Calu3 (cell line): ENCODE data around the gene SIX1. TPM values are rescaled to one million over a fixed set of nuclear protein-coding genes. Genes with fewer than 3 reads are reported as not detected.

Experiments
- BruUV-seq: library from RNA; stranded (reverse); fragments of 400-500 nt; replicated peaks from 2 replicates; lab custom pipeline; 2021; lab: Mats Ljungman, UMichigan
- CTCF ChIA-PET: fragments of 300-600 bp; sonication (Branson Sonifier 250); formaldehyde crosslinking; loops from one replicate; lab custom pipeline; 2022; ENCODE audit warnings: antibody characterized with exemption; lab: Charles Lee
- DNase-seq: peaks from one replicate; pipeline ENCODE4 v3.0.0; 2022
- H3K27ac Mint-ChIP-seq: one replicate; pipeline ENCODE4 v1.8.0; 2022; ENCODE audit warnings: mixed read lengths; ENCODE audit not compliant: unreplicated experiment
- H3K27me3 Mint-ChIP-seq: one replicate; pipeline ENCODE4 v1.8.0; 2022; ENCODE audit warnings: mixed read lengths; ENCODE audit not compliant: unreplicated experiment
- H3K36me3 Mint-ChIP-seq: one replicate; pipeline ENCODE4 v1.8.0; 2022; ENCODE audit warnings: mild to moderate bottlenecking, moderate library complexity, mixed read lengths; ENCODE audit not compliant: insufficient read depth, unreplicated experiment
- H3K4me1 Mint-ChIP-seq: one replicate; pipeline ENCODE4 v1.8.0; 2022; ENCODE audit warnings: mild to moderate bottlenecking, low read depth, mixed read lengths; ENCODE audit not compliant: unreplicated experiment
- H3K4me3 Mint-ChIP-seq: one replicate; pipeline ENCODE4 v1.8.0; 2022; ENCODE audit warnings: mild to moderate bottlenecking, low read depth, moderate library complexity, mixed read lengths; ENCODE audit not compliant: unreplicated experiment
- H3K9me3 Mint-ChIP-seq: one replicate; pipeline ENCODE4 v1.8.0; 2022; ENCODE audit warnings: low read depth, mixed read lengths; ENCODE audit not compliant: unreplicated experiment
- intact Hi-C: fragments of 100-400 bp; cut with micrococcal nuclease; formaldehyde crosslinking; loops from one replicate; pipeline ENCODE4 v1.10.0; 2022; ENCODE audit not compliant: unreplicated experiment
- total RNA-seq: library from RNA; stranded (reverse); gene quantifications from 2 replicates; pipeline ENCODE4 v1.2.3, GENCODE V29; 2022
- TF ChIP-seq, protein P1 (sequence below): fragments of 200-600 bp; IDR thresholded peaks from one replicate; pipeline ENCODE4 v1.8.0; 2022; ENCODE audit warnings: antibody characterized with exemption; ENCODE audit not compliant: unreplicated experiment

SIX1 gene
- total RNA-seq, 1 experiment from 2014 or later, result 4.6 TPM

DNA sequence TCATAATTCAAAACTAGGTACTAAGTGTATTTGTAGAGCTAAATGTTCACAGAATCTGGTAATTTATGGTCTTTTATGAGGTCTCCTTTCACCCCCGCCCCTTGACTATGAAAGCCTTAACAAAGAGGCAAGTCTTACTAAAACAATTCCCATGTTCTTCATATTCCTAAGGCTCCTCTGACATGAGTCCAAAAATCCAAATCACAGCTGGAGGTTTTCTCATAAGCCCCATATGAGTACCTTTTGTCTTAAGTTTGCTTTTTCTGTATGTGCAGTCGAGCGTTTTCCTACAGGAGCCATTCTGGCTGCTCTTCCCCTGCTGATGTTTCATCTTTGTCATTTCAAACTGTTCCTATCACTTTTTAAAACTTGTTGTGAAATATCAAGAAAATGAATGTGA is 55.2 kb downstream of the SIX1 start:
- BruUV-seq, result no TSS peak

More for the DNA sequence above, 55.2 kb downstream of the SIX1 start:
- Mint-ChIP-seq H3K9me3 (no peaks in the 10 kb centered on the region), H3K4me3 (no peak overlapping the region), H3K36me3 (no peaks in the 10 kb centered on the region), H3K27me3 (no peaks in the 10 kb centered on the region), H3K4me1 (no peaks in the 10 kb centered on the region), H3K27ac (no peak overlapping the region)
- DNase-seq, result no peak
- TF ChIP-seq, protein P1, sequence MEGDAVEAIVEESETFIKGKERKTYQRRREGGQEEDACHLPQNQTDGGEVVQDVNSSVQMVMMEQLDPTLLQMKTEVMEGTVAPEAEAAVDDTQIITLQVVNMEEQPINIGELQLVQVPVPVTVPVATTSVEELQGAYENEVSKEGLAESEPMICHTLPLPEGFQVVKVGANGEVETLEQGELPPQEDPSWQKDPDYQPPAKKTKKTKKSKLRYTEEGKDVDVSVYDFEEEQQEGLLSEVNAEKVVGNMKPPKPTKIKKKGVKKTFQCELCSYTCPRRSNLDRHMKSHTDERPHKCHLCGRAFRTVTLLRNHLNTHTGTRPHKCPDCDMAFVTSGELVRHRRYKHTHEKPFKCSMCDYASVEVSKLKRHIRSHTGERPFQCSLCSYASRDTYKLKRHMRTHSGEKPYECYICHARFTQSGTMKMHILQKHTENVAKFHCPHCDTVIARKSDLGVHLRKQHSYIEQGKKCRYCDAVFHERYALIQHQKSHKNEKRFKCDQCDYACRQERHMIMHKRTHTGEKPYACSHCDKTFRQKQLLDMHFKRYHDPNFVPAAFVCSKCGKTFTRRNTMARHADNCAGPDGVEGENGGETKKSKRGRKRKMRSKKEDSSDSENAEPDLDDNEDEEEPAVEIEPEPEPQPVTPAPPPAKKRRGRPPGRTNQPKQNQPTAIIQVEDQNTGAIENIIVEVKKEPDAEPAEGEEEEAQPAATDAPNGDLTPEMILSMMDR, result no peak
- intact Hi-C loops, result no loop called here
- CTCF ChIA-PET, result no interaction called here

Other genes starting within 250 kb of the SIX1 start
- not detected in 2 replicates for gene C14orf39, start 163.4 kb downstream of the SIX1 start, total RNA-seq
- gene SIX6, start 140.3 kb downstream of the SIX1 start, total RNA-seq, result not detected in 2 replicates
- gene SIX4, start 74.9 kb upstream of the SIX1 start, total RNA-seq, result 20.9 and 22.8 TPM in 2 replicates
- gene MNAT1, start 85.3 kb upstream of the SIX1 start, total RNA-seq, result 44.6 and 48.0 TPM in 2 replicates